HepG2 (cell line): Measurements from ENCODE around the gene BFAR. TPM values are rescaled to one million over a fixed set of nuclear protein-coding genes. Genes with fewer than 3 reads are reported as not detected.

Experiments used
- FOXK2 ChIP-seq: fragments of 450-650 bp; IDR thresholded peaks from 2 replicates; pipeline ENCODE4 v1.6.1; 2016
- GABPB1 ChIP-seq: IDR thresholded peaks from 2 replicates; pipeline ENCODE4 v1.6.1; 2016; ENCODE audit warnings: mild to moderate bottlenecking, missing genetic modification reagents, moderate library complexity, missing compliant biosample characterization
- HHEX ChIP-seq: IDR thresholded peaks from 2 replicates; pipeline ENCODE4 v1.6.1; 2016; ENCODE audit warnings: control low read depth
- HNF4A ChIP-seq: sonication (generic); formaldehyde crosslinking; IDR thresholded peaks from 2 replicates; pipeline ENCODE4 v1.4.0; 2020; ENCODE audit warnings: missing genetic modification reagents
- HOXA9 ChIP-seq: sonication (generic); formaldehyde crosslinking; IDR thresholded peaks from 2 replicates; pipeline ENCODE4 v1.8.1; 2022; ENCODE audit warnings: missing genetic modification reagents, mild to moderate bottlenecking, moderate library complexity, borderline replicate concordance
- KDM3A ChIP-seq: IDR thresholded peaks from 2 replicates; pipeline ENCODE4 v1.6.1; 2018; ENCODE audit warnings: low read depth, missing compliant biosample characterization
- NFIB ChIP-seq: sonication (generic); formaldehyde crosslinking; IDR thresholded peaks from 2 replicates; pipeline ENCODE4 v1.9.0; 2021; ENCODE audit warnings: missing genetic modification reagents, mild to moderate bottlenecking, borderline replicate concordance
- POLR2AphosphoS5 ChIP-seq: IDR thresholded peaks from 2 replicates; pipeline ENCODE4 v1.6.1; 2012; ENCODE audit warnings: low read depth, low read length
- RFX3 ChIP-seq: IDR thresholded peaks from 2 replicates; pipeline ENCODE4 v1.6.1; 2016; ENCODE audit warnings: missing biosample characterization, missing genetic modification reagents
- SALL2 ChIP-seq: sonication (generic); formaldehyde crosslinking; IDR thresholded peaks from 2 replicates; pipeline ENCODE4 v1.8.1; 2023; ENCODE audit warnings: mild to moderate bottlenecking, missing genetic modification reagents, inconsistent platforms
- SMC3 ChIP-seq: IDR thresholded peaks from 2 replicates; pipeline ENCODE4 v1.6.1; 2011; ENCODE audit warnings: low read length, improper control_type of control experiment
- TGIF2 ChIP-seq: IDR thresholded peaks from 2 replicates; pipeline ENCODE4 v1.6.1; 2016; ENCODE audit warnings: control low read depth, missing compliant biosample characterization
- THAP11 ChIP-seq: IDR thresholded peaks from 2 replicates; pipeline ENCODE4 v1.6.1; 2016; ENCODE audit warnings: missing biosample characterization, missing genetic modification reagents
- XRCC5 ChIP-seq: fragments of 200-400 bp; formaldehyde crosslinking; optimal IDR thresholded peaks from 2 replicates; pipeline ENCODE3; 2017; ENCODE audit warnings: mild to moderate bottlenecking, low read length
- ZNF12 ChIP-seq: sonication (generic); formaldehyde crosslinking; IDR thresholded peaks from 2 replicates; pipeline ENCODE4 v1.5.0; 2020; ENCODE audit warnings: missing genetic modification reagents
- ZNF282 ChIP-seq: fragments of 450-650 bp; IDR thresholded peaks from 2 replicates; pipeline ENCODE4 v1.6.1; 2018; ENCODE audit not compliant: partially characterized antibody
- ZNF451 ChIP-seq: sonication (generic); formaldehyde crosslinking; IDR thresholded peaks from 2 replicates; pipeline ENCODE4 v1.5.0; 2020; ENCODE audit warnings: mild to moderate bottlenecking, missing genetic modification reagents
- ZNF550 ChIP-seq: sonication (generic); formaldehyde crosslinking; IDR thresholded peaks from 2 replicates; pipeline ENCODE4 v1.4.0; 2020; ENCODE audit warnings: mild to moderate bottlenecking, missing genetic modification reagents, borderline replicate concordance
- ZNF557 ChIP-seq: sonication (generic); formaldehyde crosslinking; IDR thresholded peaks from 2 replicates; pipeline ENCODE4 v1.4.0; 2020; ENCODE audit warnings: missing genetic modification reagents
- ZSCAN20 ChIP-seq: sonication (generic); formaldehyde crosslinking; IDR thresholded peaks from 2 replicates; pipeline ENCODE4 v1.4.0; 2020; ENCODE audit warnings: missing genetic modification reagents, mild to moderate bottlenecking, borderline replicate concordance
- ZSCAN31 ChIP-seq: sonication (generic); formaldehyde crosslinking; IDR thresholded peaks from 2 replicates; pipeline ENCODE4 v1.5.0; 2020; ENCODE audit warnings: low read depth, mild to moderate bottlenecking, missing genetic modification reagents
- ZSCAN9 ChIP-seq: IDR thresholded peaks from 2 replicates; pipeline ENCODE4 v1.6.1; 2016; ENCODE audit warnings: borderline replicate concordance
- polyA plus RNA-seq, 8 experiments: library from polyadenylated mRNA; depleted of rRNA in 3 of 8; stranded (reverse) in 7 of 8; unstranded in 1 of 8; fragments of >200 nt; fragmentation: Illumina TruSeq in 4 of 8; extraction: Trizol in 4 of 8; gene quantifications; 2 replicates each; pipeline versions ENCODE4 v1.2.1 to v1.2.3, GENCODE V29; 2011 to 2016; ENCODE audit warnings: low read depth in 4 of 8, missing spikeins in 1 of 8, mixed read lengths in 1 of 8; ENCODE audit not compliant: insufficient read depth in 1 of 8
- total RNA-seq, 5 experiments: library from RNA; depleted of rRNA; stranded (reverse); fragments of >200 nt; fragmentation: Illumina TruSeq; extraction: Trizol; gene quantifications; 2 replicates each; pipeline ENCODE4 v1.2.3, GENCODE V29; 2016; ENCODE audit warnings: low read depth in 1 of 5
- TF ChIP-seq, protein P1 (sequence below): sonication (generic); formaldehyde crosslinking; conservative IDR thresholded peaks from 2 replicates; pipeline ENCODE4 v1.8.0; 2022; ENCODE audit warnings: missing genetic modification reagents
- TF ChIP-seq, protein P2 (sequence below): sonication (generic); formaldehyde crosslinking; IDR thresholded peaks from 2 replicates; pipeline ENCODE4 v1.5.1; 2020; ENCODE audit warnings: missing genetic modification reagents, mild to moderate bottlenecking, borderline replicate concordance
- TF ChIP-seq, protein P3 (sequence below): sonication (generic); formaldehyde crosslinking; IDR thresholded peaks from 2 replicates; pipeline ENCODE4 v1.5.0; 2020; ENCODE audit warnings: mild to moderate bottlenecking, missing genetic modification reagents, borderline replicate concordance
- TF ChIP-seq, protein P4 (sequence below): sonication (generic); formaldehyde crosslinking; IDR thresholded peaks from 2 replicates; pipeline ENCODE4 v1.8.0; 2022; ENCODE audit warnings: mild to moderate bottlenecking, missing genetic modification reagents

BFAR gene
- total and polyA plus RNA-seq, 2 of the 13 experiments (the other 11 are each of a cell fraction or from before 2014, with no cell fraction given), result 96.9 to 120 TPM

DNA sequence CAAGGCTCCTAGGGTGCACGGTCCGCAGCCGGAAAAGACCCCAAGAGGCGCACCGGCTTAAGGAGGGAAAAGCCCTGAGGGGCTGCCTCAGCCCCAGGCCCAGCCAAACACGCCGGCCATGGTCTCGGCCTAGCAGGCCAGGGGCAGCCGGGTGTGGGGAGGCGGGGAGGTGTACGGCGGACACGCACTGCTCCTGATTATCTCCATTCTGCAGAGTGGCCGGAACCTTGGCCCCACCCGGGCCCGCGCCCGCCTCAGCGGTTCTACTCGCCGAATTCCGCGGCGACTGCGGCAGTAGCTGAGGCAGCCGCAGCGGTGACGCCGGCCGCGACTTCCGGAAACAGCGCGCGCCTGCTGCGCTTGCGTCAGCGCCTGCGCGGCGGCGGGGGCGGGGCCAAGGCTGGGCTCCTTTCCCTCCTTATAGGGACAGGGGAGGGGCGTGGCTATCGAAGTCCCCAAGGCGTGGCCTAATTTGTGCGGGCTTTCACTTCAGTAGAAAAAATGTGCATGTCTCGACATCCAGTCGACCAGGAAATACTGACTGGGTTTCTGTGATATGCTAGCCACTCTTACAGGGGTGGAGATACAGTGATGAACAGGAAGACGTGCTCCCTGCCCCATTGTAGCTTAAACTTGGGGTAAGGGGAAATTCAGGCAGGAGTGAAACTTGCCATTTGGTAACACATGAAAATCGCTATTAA lies 2.7 kb upstream of the BFAR start, which contains the start of gene PARN (continued):
- TF ChIP-seq ZSCAN9 (CRISPR knock-in tag), result peak; percentile 61
- TF ChIP-seq HNF4A (CRISPR knock-in tag), result no peak; the same call in 1 of the 2 replicates
- TF ChIP-seq ZNF550, result no peak
- peak; percentile 76; the same call in 1 of the 2 replicates for TF ChIP-seq ZNF12
- TF ChIP-seq HHEX (CRISPR knock-in tag), result no peak
- TF ChIP-seq ZNF557 (CRISPR knock-in tag), result peak; percentile 55
- no peak for TF ChIP-seq NFIB (CRISPR knock-in tag)
- peak; percentile 83; the same call in 1 of the 2 replicates for TF ChIP-seq KDM3A (CRISPR knock-in tag)
- TF ChIP-seq, protein P1, sequence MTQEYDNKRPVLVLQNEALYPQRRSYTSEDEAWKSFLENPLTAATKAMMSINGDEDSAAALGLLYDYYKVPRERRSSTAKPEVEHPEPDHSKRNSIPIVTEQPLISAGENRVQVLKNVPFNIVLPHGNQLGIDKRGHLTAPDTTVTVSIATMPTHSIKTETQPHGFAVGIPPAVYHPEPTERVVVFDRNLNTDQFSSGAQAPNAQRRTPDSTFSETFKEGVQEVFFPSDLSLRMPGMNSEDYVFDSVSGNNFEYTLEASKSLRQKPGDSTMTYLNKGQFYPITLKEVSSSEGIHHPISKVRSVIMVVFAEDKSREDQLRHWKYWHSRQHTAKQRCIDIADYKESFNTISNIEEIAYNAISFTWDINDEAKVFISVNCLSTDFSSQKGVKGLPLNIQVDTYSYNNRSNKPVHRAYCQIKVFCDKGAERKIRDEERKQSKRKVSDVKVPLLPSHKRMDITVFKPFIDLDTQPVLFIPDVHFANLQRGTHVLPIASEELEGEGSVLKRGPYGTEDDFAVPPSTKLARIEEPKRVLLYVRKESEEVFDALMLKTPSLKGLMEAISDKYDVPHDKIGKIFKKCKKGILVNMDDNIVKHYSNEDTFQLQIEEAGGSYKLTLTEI, result no peak
- peak; percentile 95; the same call in 1 of the 2 replicates for TF ChIP-seq ZSCAN20 (CRISPR knock-in tag)
- TF ChIP-seq FOXK2, result peak; percentile 93
- TF ChIP-seq SMC3, result no peak
- TF ChIP-seq HOXA9 (CRISPR knock-in tag), result no peak
- TF ChIP-seq ZSCAN31 (CRISPR knock-in tag), result peak; percentile 95; the same call in 1 of the 2 replicates
- TF ChIP-seq SALL2 (CRISPR knock-in tag), result peak; percentile 59; the same call in 1 of the 2 replicates
- TF ChIP-seq, protein P2, sequence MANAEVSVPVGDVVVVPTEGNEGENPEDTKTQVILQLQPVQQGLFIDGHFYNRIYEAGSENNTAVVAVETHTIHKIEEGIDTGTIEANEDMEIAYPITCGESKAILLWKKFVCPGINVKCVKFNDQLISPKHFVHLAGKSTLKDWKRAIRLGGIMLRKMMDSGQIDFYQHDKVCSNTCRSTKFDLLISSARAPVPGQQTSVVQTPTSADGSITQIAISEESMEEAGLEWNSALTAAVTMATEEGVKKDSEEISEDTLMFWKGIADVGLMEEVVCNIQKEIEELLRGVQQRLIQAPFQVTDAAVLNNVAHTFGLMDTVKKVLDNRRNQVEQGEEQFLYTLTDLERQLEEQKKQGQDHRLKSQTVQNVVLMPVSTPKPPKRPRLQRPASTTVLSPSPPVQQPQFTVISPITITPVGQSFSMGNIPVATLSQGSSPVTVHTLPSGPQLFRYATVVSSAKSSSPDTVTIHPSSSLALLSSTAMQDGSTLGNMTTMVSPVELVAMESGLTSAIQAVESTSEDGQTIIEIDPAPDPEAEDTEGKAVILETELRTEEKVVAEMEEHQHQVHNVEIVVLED (CRISPR knock-in tag), result peak; percentile 96
- TF ChIP-seq POLR2AphosphoS5, result peak; percentile 91
- no peak for TF ChIP-seq ZNF282
- TF ChIP-seq RFX3, result no peak
- TF ChIP-seq XRCC5, result peak; percentile 86
- TF ChIP-seq, protein P3, sequence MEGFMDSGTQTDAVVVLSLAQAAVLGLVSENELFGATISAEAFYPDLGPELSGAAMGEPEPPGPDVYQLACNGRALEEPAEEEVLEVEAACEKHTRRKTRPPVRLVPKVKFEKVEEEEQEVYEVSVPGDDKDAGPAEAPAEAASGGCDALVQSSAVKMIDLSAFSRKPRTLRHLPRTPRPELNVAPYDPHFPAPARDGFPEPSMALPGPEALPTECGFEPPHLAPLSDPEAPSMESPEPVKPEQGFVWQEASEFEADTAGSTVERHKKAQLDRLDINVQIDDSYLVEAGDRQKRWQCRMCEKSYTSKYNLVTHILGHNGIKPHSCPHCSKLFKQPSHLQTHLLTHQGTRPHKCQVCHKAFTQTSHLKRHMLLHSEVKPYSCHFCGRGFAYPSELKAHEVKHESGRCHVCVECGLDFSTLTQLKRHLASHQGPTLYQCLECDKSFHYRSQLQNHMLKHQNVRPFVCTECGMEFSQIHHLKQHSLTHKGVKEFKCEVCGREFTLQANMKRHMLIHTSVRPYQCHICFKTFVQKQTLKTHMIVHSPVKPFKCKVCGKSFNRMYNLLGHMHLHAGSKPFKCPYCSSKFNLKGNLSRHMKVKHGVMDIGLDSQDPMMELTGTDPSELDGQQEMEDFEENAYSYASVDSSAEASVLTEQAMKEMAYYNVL, result peak; percentile 79
- peak; percentile 96 for TF ChIP-seq GABPB1 (CRISPR knock-in tag)
- TF ChIP-seq TGIF2, result peak; percentile 90
- peak; percentile 90 for TF ChIP-seq THAP11 (CRISPR knock-in tag)
- TF ChIP-seq, protein P4, sequence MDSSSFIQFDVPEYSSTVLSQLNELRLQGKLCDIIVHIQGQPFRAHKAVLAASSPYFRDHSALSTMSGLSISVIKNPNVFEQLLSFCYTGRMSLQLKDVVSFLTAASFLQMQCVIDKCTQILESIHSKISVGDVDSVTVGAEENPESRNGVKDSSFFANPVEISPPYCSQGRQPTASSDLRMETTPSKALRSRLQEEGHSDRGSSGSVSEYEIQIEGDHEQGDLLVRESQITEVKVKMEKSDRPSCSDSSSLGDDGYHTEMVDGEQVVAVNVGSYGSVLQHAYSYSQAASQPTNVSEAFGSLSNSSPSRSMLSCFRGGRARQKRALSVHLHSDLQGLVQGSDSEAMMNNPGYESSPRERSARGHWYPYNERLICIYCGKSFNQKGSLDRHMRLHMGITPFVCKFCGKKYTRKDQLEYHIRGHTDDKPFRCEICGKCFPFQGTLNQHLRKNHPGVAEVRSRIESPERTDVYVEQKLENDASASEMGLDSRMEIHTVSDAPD (CRISPR knock-in tag), result peak; percentile 77; the same call in 1 of the 2 replicates
- peak; percentile 95 for TF ChIP-seq ZNF451
